Superior temporal gyrus (tissue), 1 donor: Measurements from ENCODE around the gene BCL2L2.

Source experiments
- DNase-seq: peaks from one replicate; pipeline ENCODE4 v3.0.0-alpha.2; 2016; ENCODE audit errors: extremely low spot score

Gene BCL2L2

DNA sequence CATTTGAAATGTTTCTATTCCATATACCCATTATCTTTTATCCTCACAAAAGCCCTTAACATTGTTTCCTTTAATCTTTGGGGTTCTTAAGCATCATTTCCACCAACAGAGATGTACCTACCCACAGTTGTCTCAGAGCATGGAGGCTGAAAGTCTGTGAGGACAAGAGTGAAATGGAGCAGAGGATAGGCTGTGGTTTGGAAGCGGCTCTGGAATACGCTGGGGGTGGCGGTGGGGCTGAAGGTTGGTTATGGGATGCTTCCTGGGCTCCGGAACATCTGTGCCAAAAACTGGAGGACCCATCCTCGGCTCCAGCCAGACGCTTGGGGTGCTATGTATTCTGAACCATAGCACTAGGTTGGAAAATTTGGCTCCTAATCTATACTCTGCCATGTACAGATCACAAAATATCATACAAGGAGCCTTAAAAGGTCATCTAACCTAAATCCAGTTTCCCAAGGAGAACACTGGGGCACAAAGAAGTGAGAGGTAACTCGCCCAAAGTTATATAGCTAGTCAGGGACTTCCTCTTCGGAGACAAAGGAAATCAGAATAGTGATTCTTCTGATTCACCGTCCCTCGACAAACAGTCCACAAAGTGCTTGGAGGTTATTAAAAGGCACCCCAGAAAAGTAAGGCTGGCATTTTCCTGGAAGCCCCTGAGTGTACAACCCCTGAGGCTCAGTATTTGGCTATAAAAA is 6.5 kb upstream of the BCL2L2 start:
- DNase-seq: peak; percentile 47

- DNase-seq: peak; percentile 67
Observed at GRCh38 chr14:23300687-23301223, 5.9 kb upstream of the BCL2L2 start.

- peak; percentile 96 for DNase-seq
Observed at GRCh38 chr14:23301288-23301968, 5.2 kb upstream of the BCL2L2 start.

DNA sequence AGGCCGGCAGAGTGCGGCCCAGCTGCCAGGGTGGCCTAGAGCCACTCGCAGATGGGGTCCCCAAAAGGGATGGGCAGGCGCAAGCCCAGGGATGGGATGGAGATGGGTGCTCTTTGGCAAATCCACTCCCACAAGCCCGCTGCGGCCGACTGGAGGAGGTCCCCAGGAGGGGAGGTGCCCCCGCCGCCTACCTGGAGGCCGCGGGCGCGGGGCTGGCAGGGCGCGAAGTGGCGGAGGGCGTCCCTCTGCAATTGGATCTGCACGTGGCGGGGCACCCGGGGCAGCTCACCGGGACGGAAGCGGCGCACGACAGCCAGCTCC is 4.7 kb upstream of the BCL2L2 start:
- no peak for DNase-seq

- peak; percentile 57 for DNase-seq
Observed at GRCh38 chr14:23302290-23303225, 4.1 kb upstream of the BCL2L2 start, which contains the start of gene PPP1R3E. TSS of gene PPP1R3E (minus strand) at chr14:23302859. CDS start at chr14:23302576, 283 bp downstream.

DNA sequence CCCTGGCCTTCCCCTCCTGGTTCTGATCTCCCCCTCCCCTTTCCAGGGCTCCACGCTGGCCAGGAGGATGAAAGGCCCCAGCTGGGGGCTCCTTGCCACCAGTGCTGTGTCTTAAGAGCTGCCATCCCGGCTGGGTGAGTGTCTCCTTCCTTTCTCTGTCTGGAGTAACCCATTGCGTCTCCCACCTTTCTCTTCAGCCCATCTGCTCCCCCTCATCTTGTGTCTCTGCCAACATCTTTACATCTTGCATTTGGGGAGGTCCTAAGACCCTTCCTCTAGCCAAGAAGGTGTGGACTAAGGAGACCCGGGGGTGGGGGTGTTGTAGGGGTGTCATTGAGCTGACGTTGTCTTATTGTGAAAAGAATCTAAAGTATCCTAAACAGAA is 505 bp downstream of the BCL2L2 start:
- DNase-seq: no peak

DNA sequence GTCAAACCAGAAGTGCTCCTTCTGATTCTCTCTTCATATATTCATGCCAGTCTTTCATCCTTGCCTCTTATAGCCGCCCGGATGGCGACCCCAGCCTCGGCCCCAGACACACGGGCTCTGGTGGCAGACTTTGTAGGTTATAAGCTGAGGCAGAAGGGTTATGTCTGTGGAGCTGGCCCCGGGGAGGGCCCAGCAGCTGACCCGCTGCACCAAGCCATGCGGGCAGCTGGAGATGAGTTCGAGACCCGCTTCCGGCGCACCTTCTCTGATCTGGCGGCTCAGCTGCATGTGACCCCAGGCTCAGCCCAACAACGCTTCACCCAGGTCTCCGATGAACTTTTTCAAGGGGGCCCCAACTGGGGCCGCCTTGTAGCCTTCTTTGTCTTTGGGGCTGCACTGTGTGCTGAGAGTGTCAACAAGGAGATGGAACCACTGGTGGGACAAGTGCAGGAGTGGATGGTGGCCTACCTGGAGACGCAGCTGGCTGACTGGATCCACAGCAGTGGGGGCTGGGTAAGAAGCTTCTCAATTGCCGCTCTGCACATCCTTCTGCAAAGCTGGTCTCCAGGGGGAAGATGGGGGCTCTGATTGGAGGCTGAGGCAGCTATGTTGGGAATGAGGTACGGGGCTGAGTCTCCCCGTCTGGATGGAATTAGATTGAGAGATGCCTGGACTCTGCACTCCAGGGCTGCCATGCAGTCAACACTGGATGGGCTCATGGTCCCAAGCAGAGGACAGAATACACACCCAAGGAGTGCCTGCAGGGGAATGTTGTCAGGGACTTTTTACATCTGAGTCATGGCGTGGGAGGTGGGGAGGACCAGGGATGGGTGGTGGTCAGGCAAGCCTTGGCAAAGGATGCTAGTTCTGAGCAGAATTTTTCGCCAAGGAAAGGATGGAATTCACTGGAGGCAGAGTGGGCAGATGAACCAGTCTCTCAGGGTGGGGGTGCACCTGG is 1.3 kb downstream of the BCL2L2 start:
- no peak for DNase-seq

DNA sequence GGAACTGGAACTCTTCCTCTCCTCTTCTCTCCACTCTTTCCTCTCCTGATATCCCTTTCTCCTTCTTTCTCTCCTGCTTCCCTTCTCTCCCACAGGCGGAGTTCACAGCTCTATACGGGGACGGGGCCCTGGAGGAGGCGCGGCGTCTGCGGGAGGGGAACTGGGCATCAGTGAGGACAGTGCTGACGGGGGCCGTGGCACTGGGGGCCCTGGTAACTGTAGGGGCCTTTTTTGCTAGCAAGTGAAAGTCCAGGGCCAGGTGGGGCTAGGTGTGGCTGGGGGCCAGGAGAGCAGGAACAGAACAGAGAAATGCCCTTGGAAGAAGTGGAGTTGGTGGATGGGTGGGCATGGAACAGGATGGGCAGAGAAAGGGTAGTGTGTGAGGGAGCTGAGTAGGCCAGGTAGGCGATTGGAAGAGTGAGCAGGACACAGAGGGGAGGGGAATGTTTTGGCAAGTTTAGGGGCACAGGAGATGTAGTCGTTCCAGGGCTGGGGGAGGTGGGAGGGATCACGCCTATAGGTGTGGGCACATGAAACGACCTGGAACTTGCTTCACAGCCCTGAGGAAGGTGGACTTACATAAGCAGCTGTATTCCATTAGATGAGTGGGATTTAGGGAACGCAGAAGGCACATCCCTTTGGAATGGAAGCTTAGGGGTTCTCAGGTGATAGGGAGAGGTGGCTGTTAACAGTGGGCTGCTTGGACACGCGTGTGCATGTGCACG is 2.2 kb downstream of the BCL2L2 start:
- DNase-seq: no peak

DNA sequence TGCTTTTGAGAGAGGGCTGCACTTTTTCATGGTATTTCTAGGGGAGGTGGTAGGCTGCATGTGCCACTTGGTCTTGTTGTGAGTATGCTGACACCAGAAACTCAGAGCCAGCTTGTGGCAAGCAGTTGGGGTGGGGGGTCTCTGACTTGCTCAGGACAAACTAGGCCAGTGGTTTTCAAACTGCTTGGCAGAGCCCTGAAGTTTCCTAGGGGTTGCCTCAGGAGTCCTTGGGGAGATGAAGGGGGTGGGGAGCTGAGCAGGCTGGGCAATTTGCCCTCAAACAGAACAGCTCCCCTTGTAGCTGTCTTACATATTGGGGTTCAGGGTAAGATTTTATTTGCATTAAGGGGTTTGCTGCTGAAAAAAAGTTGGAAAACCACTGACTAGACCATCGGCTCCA is 3.9 kb downstream of the BCL2L2 start:
- no peak for DNase-seq

GRCh38 chr14:23316300-23316699 is 9.7 kb downstream of the BCL2L2 start:
- DNase-seq: no peak

- DNase-seq: no peak
Observed at GRCh38 chr14:23319746-23320583, 13.3 kb downstream of the BCL2L2 start.

DNA sequence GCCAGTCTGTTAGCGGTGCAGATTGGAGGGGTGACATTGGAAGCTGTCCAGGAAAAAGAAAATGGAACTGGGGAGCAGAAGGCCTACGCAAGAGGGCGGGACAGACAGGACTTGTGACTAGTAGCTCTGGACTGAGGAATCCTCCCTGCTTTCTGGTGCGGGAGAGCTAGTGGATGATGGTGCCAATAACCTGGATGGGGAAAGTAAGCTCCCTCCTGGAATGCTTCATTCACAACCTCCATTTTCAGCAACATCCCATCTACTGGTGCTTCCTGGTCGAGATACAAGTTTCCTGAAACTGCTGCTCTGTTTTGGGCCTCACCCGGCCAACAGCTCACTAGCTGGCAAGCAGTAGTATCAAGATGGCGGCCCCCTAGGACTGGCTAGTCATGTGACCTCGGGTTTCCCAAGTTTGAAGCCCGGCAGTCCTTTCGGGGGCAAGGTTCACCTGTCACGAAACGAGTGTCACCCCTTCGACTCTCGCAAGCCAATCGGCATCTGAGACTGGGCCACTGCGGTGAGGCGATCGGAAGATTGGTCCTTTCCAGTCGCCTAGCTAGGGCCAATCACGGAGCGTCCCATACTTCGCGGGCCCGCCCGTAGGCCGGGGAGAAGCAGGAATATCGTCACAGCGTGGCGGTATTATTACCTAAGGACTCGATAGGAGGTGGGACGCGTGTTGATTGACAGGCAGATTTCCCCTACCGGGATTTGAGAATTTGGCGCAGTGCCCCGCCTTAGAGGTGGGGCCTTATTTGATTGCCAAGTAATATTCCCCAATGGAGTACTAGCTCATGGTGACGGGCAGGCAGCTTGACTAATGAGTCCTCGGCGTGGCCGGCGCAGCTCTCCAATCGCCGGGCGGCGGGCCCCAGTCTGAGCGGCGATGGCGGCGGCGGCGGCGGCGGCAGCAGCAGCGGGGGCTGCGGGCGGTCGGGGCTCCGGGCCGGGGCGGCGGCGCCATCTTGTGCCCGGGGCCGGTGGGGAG is 14.2 kb downstream of the BCL2L2 start, which contains the start of gene PABPN1:
Gene PABPN1 (plus strand): TSS at position 874 of the 988 bp plus-strand sequence. CDS start 13 bp downstream, at position 887.
- peak; percentile 100 for DNase-seq

GRCh38 chr14:23321572-23322547 is 15.2 kb downstream of the BCL2L2 start:
- peak; percentile 56 for DNase-seq

- no peak for DNase-seq
Observed at GRCh38 chr14:23322568-23323517, 16.2 kb downstream of the BCL2L2 start.

GRCh38 chr14:23323838-23324454 is 17.3 kb downstream of the BCL2L2 start:
- DNase-seq: no peak
